DOHH2 (cell line): ENCODE measurements around the gene TMEM255B.

ENCODE experiments used
- EZH2phosphoT487 ChIP-seq: fragments of 200-600 bp; sonication (generic); IDR thresholded peaks from 2 replicates; pipeline ENCODE4 v1.6.1; 2017; ENCODE audit warnings: borderline replicate concordance, mild to moderate bottlenecking, antibody characterized with exemption, low read length, moderate library complexity, mixed read lengths
- TF ChIP-seq, protein P1 (sequence below): fragments of 200-600 bp; sonication (generic); IDR thresholded peaks from one replicate; pipeline ENCODE4 v1.5.1; 2014; ENCODE audit warnings: antibody characterized with exemption, mild to moderate bottlenecking, low read depth, low read length; ENCODE audit not compliant: poor library complexity, severe bottlenecking

DNA sequence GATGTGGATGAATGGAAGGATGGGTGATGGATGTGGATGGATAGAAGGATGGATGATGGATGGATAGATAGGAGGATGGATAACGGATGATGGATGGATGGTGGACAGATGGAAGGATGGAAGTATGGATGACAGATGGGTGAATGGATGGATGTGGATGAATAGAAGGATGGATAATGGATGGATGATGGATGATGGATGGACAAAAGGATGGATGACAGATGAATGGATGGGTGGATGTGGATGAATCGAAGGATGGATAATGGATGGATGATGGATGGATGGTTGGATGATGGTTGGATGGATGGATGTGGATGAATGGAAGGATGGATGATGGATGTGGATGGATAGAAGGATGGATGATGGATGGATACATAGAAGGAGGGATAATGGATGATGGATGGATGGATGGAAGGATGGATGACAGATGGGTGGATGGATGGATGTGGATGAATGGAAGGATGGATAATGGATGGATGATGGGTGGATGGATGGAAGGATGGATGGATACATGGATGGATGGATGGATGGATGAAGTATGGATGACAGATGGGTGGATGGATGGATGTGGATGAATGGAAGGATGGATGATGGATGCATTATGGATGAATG is 39.3 kb downstream of the TMEM255B start:
- TF ChIP-seq, protein P1, sequence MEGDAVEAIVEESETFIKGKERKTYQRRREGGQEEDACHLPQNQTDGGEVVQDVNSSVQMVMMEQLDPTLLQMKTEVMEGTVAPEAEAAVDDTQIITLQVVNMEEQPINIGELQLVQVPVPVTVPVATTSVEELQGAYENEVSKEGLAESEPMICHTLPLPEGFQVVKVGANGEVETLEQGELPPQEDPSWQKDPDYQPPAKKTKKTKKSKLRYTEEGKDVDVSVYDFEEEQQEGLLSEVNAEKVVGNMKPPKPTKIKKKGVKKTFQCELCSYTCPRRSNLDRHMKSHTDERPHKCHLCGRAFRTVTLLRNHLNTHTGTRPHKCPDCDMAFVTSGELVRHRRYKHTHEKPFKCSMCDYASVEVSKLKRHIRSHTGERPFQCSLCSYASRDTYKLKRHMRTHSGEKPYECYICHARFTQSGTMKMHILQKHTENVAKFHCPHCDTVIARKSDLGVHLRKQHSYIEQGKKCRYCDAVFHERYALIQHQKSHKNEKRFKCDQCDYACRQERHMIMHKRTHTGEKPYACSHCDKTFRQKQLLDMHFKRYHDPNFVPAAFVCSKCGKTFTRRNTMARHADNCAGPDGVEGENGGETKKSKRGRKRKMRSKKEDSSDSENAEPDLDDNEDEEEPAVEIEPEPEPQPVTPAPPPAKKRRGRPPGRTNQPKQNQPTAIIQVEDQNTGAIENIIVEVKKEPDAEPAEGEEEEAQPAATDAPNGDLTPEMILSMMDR: no peak
- no peak for TF ChIP-seq EZH2phosphoT487
